ENCODE data around the gene RFLNA.

The RFLNA gene

DNA sequence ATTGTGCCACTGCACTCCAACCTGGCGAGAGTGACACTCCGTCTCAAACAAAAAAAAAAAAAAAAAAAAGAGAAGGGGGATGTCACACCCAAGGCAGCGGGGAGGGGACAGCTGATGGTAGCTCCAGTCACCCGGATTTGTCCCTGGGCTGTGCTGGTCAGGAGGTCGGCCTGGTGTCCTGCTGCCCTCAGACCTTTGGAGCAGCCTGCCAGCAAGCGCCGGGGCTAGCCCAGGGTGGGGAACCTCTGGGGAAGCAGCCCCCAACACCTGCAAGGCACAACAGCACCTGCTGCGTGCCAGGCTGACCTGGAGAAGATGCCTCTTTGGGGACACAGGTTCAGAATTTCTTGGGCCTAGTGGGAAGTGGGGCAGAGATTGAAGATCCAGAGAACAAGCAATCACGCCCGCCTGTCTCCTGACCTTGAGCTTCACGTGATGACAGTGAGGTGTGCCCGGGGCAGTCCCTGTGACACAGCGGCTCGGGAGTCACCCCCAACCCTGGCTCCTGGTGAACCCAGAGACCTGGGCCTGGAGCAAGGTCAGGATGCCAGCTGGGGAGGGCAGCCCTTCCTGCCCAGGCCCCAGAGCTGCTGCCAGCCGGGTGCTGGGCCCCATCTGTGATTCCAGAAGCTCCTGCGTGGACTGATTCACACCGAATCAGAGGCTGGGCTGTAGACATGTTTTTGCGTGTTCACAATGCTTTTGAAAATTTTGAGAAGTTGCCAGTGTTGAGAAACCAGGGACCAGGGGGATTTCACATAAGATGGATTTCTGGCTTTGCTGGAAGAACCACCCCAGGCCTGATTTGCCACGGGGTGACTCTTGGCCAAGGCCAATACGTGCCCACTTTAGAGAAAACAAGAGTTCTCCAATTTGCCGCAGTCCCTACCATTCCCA is 66.4 kb downstream of the RFLNA start:
- DNase-seq (ENCODE audit: low read depth), result no peak
- TF ChIP-seq, protein P1, sequence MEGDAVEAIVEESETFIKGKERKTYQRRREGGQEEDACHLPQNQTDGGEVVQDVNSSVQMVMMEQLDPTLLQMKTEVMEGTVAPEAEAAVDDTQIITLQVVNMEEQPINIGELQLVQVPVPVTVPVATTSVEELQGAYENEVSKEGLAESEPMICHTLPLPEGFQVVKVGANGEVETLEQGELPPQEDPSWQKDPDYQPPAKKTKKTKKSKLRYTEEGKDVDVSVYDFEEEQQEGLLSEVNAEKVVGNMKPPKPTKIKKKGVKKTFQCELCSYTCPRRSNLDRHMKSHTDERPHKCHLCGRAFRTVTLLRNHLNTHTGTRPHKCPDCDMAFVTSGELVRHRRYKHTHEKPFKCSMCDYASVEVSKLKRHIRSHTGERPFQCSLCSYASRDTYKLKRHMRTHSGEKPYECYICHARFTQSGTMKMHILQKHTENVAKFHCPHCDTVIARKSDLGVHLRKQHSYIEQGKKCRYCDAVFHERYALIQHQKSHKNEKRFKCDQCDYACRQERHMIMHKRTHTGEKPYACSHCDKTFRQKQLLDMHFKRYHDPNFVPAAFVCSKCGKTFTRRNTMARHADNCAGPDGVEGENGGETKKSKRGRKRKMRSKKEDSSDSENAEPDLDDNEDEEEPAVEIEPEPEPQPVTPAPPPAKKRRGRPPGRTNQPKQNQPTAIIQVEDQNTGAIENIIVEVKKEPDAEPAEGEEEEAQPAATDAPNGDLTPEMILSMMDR (IDR thresholded peaks at IDR 0.05; ENCODE audit: low read depth, low read length, missing control alignments), result no peak
- H3K4me3 ChIP-seq (ENCODE audit: low read depth, low read length), result no peak overlapping the region

DNA sequence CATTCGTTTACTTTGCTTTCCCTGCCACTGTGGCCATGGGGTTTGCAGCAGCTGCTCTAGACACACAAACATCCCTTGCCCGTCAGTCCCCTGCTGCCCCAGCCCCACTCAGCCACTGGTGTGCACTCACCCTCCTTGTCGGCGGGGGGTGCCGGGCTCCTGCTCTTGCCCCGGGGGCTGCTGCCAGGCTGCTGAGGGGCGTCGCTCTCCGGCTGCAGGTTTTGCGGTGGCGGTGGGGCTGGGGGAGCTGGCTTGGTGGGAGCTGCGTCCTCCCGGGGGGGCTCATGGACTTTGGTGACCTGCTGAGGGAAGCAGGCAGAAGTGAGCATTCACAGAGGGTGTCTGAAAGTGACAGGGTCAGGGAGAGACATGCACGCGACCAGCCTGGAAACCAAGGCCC is 67.1 kb downstream of the RFLNA start:
- no peak overlapping the region for H3K4me3 ChIP-seq (ENCODE audit: low read depth, low read length)
- TF ChIP-seq, protein P1 (IDR thresholded peaks at IDR 0.05; ENCODE audit: low read depth, low read length, missing control alignments), result no peak
- DNase-seq (ENCODE audit: low read depth), result no peak

DNA sequence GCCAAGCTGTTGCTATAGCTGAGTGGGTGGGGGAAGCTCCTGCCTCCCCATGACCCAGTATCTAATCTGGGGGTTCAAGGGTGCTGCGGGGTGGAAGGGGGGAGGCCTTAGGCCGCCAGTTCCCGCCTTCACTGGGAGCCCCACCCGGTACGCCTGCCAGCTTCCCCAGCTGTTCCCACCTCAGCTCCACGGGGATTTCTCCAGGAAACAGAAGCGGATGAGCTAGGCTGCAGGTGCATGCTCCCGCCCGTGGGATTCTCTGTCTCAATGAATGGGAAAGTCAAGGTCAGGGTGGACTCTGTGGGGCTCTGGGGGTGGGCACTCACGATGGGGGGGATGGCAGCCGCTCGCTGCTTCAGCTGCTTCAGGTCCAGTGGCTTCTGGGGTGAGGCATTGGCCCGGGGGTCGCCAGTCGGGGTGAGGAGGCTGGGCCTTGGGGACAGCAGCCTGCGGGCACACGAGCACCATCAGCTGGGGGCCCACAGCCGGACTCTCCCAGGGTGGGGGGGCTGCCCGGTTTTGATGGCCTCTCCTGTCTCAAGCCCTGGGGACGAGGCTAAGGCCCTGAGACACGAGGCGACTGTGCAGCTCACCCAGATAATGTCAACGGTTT is 68.6 kb downstream of the RFLNA start:
- no peak for DNase-seq (ENCODE audit: low read depth)
- TF ChIP-seq, protein P1 (IDR thresholded peaks at IDR 0.05; ENCODE audit: low read depth, low read length, missing control alignments), result no peak
- no peak overlapping the region for H3K4me3 ChIP-seq (ENCODE audit: low read depth, low read length)

DNA sequence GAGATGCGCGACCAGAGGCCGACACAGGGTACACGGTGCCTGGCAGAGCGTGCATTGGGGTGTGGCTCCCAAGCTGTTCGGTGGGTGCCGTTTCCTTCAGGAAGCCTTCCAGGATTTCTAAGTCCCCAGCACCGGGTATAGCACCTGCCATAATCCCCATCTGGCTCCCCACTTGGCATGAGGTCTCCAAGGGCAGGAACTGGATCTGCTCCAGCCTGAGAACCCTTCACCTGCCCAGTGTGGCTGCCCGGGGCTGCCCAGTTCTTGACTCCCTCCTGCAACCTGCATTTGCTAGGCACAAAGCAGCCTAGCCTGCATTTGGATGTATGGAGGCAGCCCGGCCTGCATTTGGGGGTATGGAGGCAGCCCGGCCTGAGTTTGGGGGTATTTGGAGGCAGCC is 69.7 kb downstream of the RFLNA start:
- DNase-seq (ENCODE audit: low read depth), result no peak

More for the DNA sequence above, 69.7 kb downstream of the RFLNA start:
- TF ChIP-seq, protein P1 (IDR thresholded peaks at IDR 0.05; ENCODE audit: low read depth, low read length, missing control alignments), result no peak
- no peak overlapping the region for H3K4me3 ChIP-seq (ENCODE audit: low read depth, low read length)

All from GM12864 (cell line).